NCI-H1694 treated with DMSO at 0.1 percent for 48 hours (cell line): ENCODE measurements around the gene GALNT17.

ENCODE experiments used
- DNase-seq: peaks from one replicate; lab custom pipeline; 2025; lab: John Stamatoyannopoulos, UW

Gene GALNT17

DNA sequence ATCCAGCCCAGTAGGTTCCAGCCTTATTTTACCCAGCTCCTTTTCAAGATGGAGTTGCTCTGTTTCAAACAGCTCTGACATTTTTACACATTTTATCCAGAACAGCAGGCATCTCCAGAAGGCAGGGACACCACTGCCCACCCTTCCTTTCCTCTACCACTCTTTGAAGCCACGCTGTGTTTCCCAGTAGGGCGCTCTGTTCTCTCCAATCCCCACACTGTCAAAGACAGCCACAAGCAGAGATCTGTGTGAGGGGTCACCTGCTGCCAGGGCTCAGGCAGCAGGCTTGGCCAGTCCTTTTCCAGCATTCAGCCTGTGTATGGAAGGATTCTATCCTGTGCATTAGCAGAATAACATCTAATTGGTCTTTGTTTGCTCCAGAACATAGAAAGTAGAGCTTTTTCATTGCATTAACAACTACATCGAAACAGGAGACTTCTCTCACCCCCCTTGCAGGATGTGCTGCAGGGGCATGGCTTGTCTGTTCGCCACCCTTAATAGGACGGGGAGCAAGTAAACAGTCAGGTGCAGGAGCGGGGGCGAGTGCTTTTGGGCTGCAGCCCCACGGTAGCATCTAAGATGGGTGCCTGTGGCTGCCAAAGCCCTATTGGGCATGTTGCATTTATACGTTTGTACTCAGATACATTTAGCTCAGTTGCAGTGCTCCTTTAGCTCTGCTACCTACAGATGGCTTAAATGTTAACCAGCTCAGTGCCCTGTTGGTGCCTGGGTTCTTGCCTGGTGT, 326.1 kb downstream of the GALNT17 start:
- no peak for DNase-seq

- DNase-seq = no peak
These were observed 327.2 kb downstream of the GALNT17 start for GRCh38 chr7:71459132-71459531.

- DNase-seq = no peak
These were observed 329.6 kb downstream of the GALNT17 start for GRCh38 chr7:71461572-71461971.

GRCh38 chr7:71465741-71466189, 333.8 kb downstream of the GALNT17 start:
- no peak for DNase-seq

GRCh38 chr7:71466448-71467145, 334.7 kb downstream of the GALNT17 start:
- no peak for DNase-seq

DNA sequence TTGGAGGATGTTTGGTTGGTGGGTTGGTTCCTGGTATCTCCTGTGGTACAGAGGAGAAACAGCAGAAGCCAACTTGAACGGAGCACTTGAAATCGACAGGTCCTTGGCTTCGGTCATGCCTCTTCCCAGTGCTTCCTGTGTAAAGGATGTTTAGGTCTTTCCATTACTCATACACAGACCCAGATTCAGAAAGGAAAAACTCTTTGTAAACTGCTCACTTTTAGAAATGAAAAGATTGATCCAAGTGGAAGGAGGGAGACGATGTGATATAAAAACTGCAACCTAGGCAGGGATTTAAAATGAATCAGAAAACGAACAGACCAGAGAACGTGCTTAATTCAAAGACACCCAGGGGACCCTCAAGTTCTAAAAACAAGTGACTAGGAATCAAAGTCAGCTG, 338.4 kb downstream of the GALNT17 start:
- DNase-seq = no peak

DNA sequence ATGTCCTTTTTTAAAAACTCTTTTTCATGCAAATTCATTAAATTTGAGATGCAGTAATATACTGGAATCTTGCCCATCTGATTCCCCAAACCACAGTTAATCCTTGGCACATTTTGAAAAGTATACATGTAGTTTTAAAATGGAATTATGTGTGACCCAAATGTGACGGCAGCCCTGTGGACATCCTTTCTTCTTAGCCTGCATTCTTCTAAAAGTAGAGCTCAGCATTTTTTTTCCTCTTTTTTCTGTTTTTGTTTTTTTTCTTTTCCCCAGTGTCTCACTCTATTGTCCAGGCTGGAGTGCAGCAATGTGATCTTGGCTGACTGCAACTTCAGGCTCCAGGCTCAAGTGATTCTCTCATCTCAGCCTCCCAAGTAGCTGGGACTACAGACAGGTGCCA, 338.9 kb downstream of the GALNT17 start:
- DNase-seq = no peak

GRCh38 chr7:71472962-71473361, 341.0 kb downstream of the GALNT17 start:
- DNase-seq = no peak

- no peak for DNase-seq
These were observed 341.5 kb downstream of the GALNT17 start for GRCh38 chr7:71473366-71473967.

GRCh38 chr7:71477441-71477840, 345.5 kb downstream of the GALNT17 start:
- DNase-seq = peak; percentile 16

GRCh38 chr7:71479231-71479630, 347.3 kb downstream of the GALNT17 start:
- no peak for DNase-seq

DNA sequence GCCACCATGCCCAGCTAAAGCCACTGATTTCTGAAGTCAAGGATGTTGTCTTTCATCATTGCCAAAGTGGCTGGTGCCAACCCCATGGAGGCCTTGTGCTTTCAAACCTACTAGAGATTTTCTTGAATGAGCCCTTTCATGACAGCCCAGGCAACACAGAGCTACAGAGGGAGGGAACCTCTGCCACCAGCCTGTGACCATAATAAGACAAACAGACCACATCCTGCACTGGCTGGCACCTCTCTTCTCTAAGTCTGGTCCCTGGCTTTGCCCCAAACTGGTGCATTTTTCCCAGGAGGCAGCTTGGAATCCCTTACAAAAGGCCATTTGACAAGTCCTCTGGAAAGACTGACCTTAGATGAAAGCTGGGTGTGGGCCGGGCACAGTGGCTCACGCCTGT, 348.8 kb downstream of the GALNT17 start:
- DNase-seq = no peak

GRCh38 chr7:71482284-71482683, 350.3 kb downstream of the GALNT17 start:
- DNase-seq = no peak

GRCh38 chr7:71484380-71484779, 352.4 kb downstream of the GALNT17 start:
- DNase-seq = no peak

GRCh38 chr7:71485586-71485985, 353.6 kb downstream of the GALNT17 start:
- DNase-seq = no peak

- no peak for DNase-seq
These were observed 354.5 kb downstream of the GALNT17 start for GRCh38 chr7:71486414-71486813.

- no peak for DNase-seq
These were observed 355.1 kb downstream of the GALNT17 start for GRCh38 chr7:71486856-71487628.

GRCh38 chr7:71488308-71488707, 356.4 kb downstream of the GALNT17 start:
- peak; percentile 17 for DNase-seq

DNA sequence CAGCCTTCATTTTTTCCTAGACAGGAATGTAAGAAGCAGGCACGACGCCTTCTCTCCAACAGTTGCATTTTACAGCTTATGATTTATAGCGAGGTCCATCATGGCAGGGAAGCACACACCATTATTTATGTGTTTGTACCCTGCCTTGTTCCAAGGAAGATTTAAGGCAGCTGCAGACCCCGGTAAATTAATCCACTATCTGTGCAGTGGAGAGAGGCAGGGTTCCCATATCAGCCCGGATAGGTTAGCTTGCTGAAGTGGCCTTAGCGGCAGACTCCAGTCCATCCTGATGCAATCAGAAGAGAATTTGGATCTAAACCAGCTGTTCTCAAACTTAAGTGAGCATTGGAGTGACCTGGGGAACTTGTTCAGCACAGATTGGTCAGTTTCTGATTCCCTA, 359.4 kb downstream of the GALNT17 start:
- no peak for DNase-seq

DNA sequence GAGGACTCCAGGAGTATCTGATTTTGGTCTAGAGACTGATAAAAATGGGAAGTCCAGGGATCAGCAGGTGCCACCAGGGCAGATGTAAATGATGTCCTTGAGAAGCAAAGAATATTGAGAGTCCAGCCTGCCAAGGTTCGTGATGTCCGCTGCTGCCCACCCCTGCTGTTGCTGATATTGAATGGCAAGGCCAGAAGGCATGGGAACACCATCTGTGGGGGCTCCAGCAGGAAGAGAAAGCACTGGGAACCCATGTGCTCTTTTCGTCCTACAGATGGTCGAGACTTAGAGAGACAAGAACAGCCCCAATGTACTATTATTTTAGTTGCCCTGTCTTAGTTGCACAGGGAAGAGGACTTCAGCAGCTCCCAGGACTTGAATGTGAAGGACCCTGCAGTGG, 363.9 kb downstream of the GALNT17 start:
- no peak for DNase-seq

GRCh38 chr7:71497256-71497946, 365.5 kb downstream of the GALNT17 start:
- DNase-seq = peak; percentile 15

- DNase-seq = no peak
These were observed 366.4 kb downstream of the GALNT17 start for GRCh38 chr7:71498381-71498780.
